HG02678 (cell line): ENCODE measurements around the gene IL24.
"Not testable (repeated sequence)": the region's sequence is repeated elsewhere in the genome, so short reads cannot be mapped to it uniquely, and the experiment has no call there.

Experiments
- ATAC-seq: cut with Tn5 transposase; IDR thresholded peaks from one replicate; pipeline ENCODE4 v1.9.1; 2021; ENCODE audit warnings: mild to moderate bottlenecking, moderate library complexity; ENCODE audit not compliant: unreplicated experiment

The IL24 gene

GRCh38 chr1:206923009-206923960, 26.0 kb downstream of the IL24 start:
- ATAC-seq, result peak; percentile 58

- ATAC-seq, result not testable (repeated sequence)
These were observed 26.8 kb downstream of the IL24 start for GRCh38 chr1:206923961-206924557.

- peak; percentile 20 for ATAC-seq
These were observed 27.4 kb downstream of the IL24 start for GRCh38 chr1:206924592-206925105.

GRCh38 chr1:206925106-206925736, 28.0 kb downstream of the IL24 start:
- peak; percentile 49 for ATAC-seq

- ATAC-seq, result no peak
These were observed 29.0 kb downstream of the IL24 start for GRCh38 chr1:206926286-206926685.

- ATAC-seq, result no peak
These were observed 32.3 kb downstream of the IL24 start for GRCh38 chr1:206929524-206929923.

- peak; percentile 70 for ATAC-seq
These were observed 33.1 kb downstream of the IL24 start for GRCh38 chr1:206930210-206930798.

GRCh38 chr1:206931709-206932108, 34.5 kb downstream of the IL24 start:
- ATAC-seq, result no peak

GRCh38 chr1:206932177-206932576, 34.9 kb downstream of the IL24 start:
- ATAC-seq, result no peak

GRCh38 chr1:206933333-206933945, 36.2 kb downstream of the IL24 start:
- peak; percentile 26 for ATAC-seq

- peak; percentile 30 for ATAC-seq
These were observed 38.3 kb downstream of the IL24 start for GRCh38 chr1:206935491-206936067.

- no peak for ATAC-seq
These were observed 40.2 kb downstream of the IL24 start for GRCh38 chr1:206937425-206937824.

GRCh38 chr1:206939131-206939530, 41.9 kb downstream of the IL24 start:
- no peak for ATAC-seq

GRCh38 chr1:206939841-206940587, 42.8 kb downstream of the IL24 start:
- no peak for ATAC-seq

GRCh38 chr1:206940588-206940936, 43.3 kb downstream of the IL24 start:
- no peak for ATAC-seq

GRCh38 chr1:206941766-206942418, 44.6 kb downstream of the IL24 start:
- ATAC-seq, result no peak

GRCh38 chr1:206944703-206945102, 47.5 kb downstream of the IL24 start:
- ATAC-seq, result no peak

GRCh38 chr1:206945779-206946178, 48.5 kb downstream of the IL24 start:
- ATAC-seq, result no peak

- no peak for ATAC-seq
These were observed 49.0 kb downstream of the IL24 start, which contains the start of gene PIGR for GRCh38 chr1:206946261-206946660. Gene PIGR (minus strand): TSS chr1:206946466. CDS start chr1:206940531, 5,935 bp downstream.
